Keratinocyte (primary cell): ENCODE data around the gene TNXB.

Experiments used
- CTCF ChIP-seq, 3 experiments: IDR thresholded peaks in 1 of 3; conservative IDR thresholded peaks in 1 of 3; optimal IDR thresholded peaks in 1 of 3; 2 replicates in 2 of 3; 3 replicates in 1 of 3; pipeline versions ENCODE3 to v1.5.1; 2011; ENCODE audit warnings: low read length in 3 of 3, mild to moderate bottlenecking in 3 of 3, moderate library complexity in 2 of 3, control low read depth in 1 of 3, inconsistent platforms in 1 of 3; ENCODE audit not compliant: insufficient read depth in 2 of 3; ENCODE audit errors: extremely low read depth in 1 of 3
- EZH2 ChIP-seq: IDR thresholded peaks from one replicate; pipeline ENCODE4 v1.6.1; 2012; ENCODE audit warnings: inconsistent platforms, mild to moderate bottlenecking, low read length, moderate library complexity

DNA sequence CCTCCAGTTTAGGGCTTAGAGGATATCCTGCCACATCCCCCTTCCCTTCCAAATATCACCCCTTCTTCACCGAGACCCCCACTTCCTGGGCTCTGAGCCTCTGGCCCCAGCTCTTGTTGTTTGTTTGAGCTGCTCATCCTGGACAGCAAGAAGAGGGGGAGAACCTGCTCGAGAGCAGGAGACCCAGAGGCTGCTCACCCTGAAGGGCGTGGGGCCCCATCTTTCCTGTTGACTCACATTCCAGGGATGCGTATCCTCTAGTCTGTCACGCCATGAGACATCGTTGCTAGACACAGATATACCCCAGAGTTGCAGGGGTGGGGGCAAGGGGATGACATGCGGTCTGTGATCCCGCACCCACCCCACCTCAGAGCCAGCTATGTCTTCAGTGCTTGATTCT, 5.7 kb upstream of the TNXB start:
- TF ChIP-seq CTCF (optimal IDR thresholded peaks at IDR 0.05 in 1 of 3, IDR thresholded peaks at IDR 0.05 in 1 of 3, conservative IDR thresholded peaks at IDR 0.05 in 1 of 3; ENCODE audit: extremely low read depth in 1 of 3, insufficient read depth in 2 of 3, low read length in 3 of 3): no peak
- no peak for TF ChIP-seq EZH2
